GM19035 (cell line): Measurements from ENCODE around the gene VARS1.

Experiments used
- ATAC-seq: cut with Tn5 transposase; IDR thresholded peaks from one replicate; pipeline ENCODE4 v1.9.1; 2021; ENCODE audit not compliant: unreplicated experiment

The VARS1 gene

DNA sequence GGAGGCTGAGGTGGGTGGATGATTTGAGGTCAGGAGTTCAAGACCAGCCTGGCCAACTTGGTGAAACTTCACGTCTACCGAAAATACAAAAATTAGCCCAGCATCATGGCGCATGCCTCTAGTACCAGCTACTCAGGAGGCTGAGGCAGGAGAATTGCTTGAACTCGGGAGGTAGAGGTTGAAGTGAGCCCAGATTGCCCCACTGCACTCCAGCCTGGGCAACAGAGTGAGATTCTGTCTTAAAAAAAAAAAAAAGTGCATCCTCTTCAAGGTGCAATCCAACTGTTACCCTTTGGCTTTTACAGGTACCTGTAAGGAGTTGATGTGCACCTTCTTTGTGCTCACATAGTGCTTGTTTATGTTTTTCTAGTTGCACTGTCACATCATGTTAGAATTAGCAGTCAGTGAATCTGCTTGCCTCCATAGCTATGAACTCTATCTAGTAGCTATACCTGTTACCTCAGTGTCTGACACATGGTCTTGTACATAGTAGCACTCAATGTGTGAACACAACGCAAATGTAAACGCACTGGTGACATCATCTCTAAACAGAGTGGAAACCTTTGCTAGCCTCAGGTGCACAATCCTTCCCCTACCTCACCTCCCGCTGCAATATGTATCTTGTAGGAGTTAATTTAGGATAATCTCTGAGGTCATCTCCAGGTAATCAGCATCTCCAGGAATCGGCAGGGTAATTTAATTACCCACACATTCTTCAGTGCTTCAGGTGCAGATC lies 46.1 kb downstream of the VARS1 start:
- no peak for ATAC-seq
